ENCODE measurements around the gene RIC8A. TPM values are rescaled to one million over a fixed set of nuclear protein-coding genes. Genes with fewer than 3 reads are reported as not detected.
A peak's percentile ranks its signal among the peaks of the same experiment; 100 is the strongest.

RIC8A gene
- total and polyA plus RNA-seq, 9 of the 15 experiments (the other 6 are each of a cell fraction or from before 2014, with no cell fraction given), result 10.7 to 108 (median 72.1) TPM

- TF ChIP-seq, protein P1, sequence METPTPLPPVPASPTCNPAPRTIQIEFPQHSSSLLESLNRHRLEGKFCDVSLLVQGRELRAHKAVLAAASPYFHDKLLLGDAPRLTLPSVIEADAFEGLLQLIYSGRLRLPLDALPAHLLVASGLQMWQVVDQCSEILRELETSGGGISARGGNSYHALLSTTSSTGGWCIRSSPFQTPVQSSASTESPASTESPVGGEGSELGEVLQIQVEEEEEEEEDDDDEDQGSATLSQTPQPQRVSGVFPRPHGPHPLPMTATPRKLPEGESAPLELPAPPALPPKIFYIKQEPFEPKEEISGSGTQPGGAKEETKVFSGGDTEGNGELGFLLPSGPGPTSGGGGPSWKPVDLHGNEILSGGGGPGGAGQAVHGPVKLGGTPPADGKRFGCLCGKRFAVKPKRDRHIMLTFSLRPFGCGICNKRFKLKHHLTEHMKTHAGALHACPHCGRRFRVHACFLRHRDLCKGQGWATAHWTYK (CRISPR knock-in tag; IDR thresholded peaks at IDR 0.05), result peak; percentile 56; the same call in 1 of the 2 replicates
- 0 out of 2 replicates have a peak, but pooled peaks have one; percentile 17 for TF ChIP-seq ZKSCAN1 (IDR thresholded peaks at IDR 0.05; ENCODE audit: low read depth, low read length)
- TF ChIP-seq KLF16 (IDR thresholded peaks at IDR 0.05), result no peak
- no peak for TF ChIP-seq ZNF79 (CRISPR knock-in tag; IDR thresholded peaks at IDR 0.05; ENCODE audit: low read depth)
- peak; percentile 54; the same call in 1 of the 2 replicates for TF ChIP-seq TOE1 (IDR thresholded peaks at IDR 0.05; ENCODE audit: borderline replicate concordance)
- TF ChIP-seq TOE1 (CRISPR knock-in tag; IDR thresholded peaks at IDR 0.05; ENCODE audit: borderline replicate concordance, low read depth), result no peak
- peak; percentile 83; the same call in 1 of the 2 replicates for TF ChIP-seq PHF8 (IDR thresholded peaks at IDR 0.05; ENCODE audit: borderline replicate concordance, low read length)
- TF ChIP-seq PRPF4 (IDR thresholded peaks at IDR 0.05; ENCODE audit: insufficient read depth, low read depth, low read length, poor library complexity, severe bottlenecking), result no peak
- TF ChIP-seq SUPT5H (IDR thresholded peaks at IDR 0.05), result peak; percentile 61; the same call in 1 of the 2 replicates
- TF ChIP-seq SIN3B (IDR thresholded peaks at IDR 0.05; ENCODE audit: low read depth), result peak; percentile 46; the same call in 1 of the 2 replicates
- peak; percentile 68 for TF ChIP-seq TAF1 (IDR thresholded peaks at IDR 0.05; ENCODE audit: control insufficient read depth, extremely low read depth, insufficient read depth, low read length, severe bottlenecking)
- no peak for TF ChIP-seq ID3 (CRISPR knock-in tag; IDR thresholded peaks at IDR 0.05)
- TF ChIP-seq ID3 (tag; IDR thresholded peaks at IDR 0.05), result 0 out of 2 replicates have a peak, but pooled peaks have one; percentile 22
- peak; percentile 47; the same call in 1 of the 2 replicates for TF ChIP-seq NFRKB (IDR thresholded peaks at IDR 0.05; ENCODE audit: low read depth)
- no peak for TF ChIP-seq MAFK (IDR thresholded peaks at IDR 0.05; ENCODE audit: low read length)
- TF ChIP-seq CHD1 (IDR thresholded peaks at IDR 0.05; ENCODE audit: low read length), result peak; percentile 90
- TF ChIP-seq, protein P2, sequence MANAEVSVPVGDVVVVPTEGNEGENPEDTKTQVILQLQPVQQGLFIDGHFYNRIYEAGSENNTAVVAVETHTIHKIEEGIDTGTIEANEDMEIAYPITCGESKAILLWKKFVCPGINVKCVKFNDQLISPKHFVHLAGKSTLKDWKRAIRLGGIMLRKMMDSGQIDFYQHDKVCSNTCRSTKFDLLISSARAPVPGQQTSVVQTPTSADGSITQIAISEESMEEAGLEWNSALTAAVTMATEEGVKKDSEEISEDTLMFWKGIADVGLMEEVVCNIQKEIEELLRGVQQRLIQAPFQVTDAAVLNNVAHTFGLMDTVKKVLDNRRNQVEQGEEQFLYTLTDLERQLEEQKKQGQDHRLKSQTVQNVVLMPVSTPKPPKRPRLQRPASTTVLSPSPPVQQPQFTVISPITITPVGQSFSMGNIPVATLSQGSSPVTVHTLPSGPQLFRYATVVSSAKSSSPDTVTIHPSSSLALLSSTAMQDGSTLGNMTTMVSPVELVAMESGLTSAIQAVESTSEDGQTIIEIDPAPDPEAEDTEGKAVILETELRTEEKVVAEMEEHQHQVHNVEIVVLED (CRISPR knock-in tag; IDR thresholded peaks at IDR 0.05), result peak; percentile 30; the same call in 1 of the 2 replicates
- no peak for TF ChIP-seq MYNN (IDR thresholded peaks at IDR 0.05)
- no peak for TF ChIP-seq MYNN (CRISPR knock-in tag; IDR thresholded peaks at IDR 0.05)
- TF ChIP-seq NR2C2 (CRISPR knock-in tag; IDR thresholded peaks at IDR 0.05), result no peak
- peak; percentile 95 for TF ChIP-seq NR2C2 (tag; IDR thresholded peaks at IDR 0.05)
- TF ChIP-seq CCNT2 (IDR thresholded peaks at IDR 0.05; ENCODE audit: borderline replicate concordance, extremely low read depth, insufficient read length, low read depth, low read length), result peak; percentile 66
- no peak for TF ChIP-seq ZNF41 (CRISPR knock-in tag; conservative IDR thresholded peaks at IDR 0.05)
Measured at GRCh38 chr11:235997-236773, 28.7 kb downstream of the RIC8A start, which contains the start of gene SIRT3 (continued).
